DND-41 (cell line): ENCODE data around the gene C14orf119.

ENCODE experiments used
- ATAC-seq: fragments of 200-7000 bp; cut with Tn5 transposase; 3 replicates; pipeline ENCODE4 v1.9.1; 2021; ENCODE audit warnings: low read depth; ENCODE audit not compliant: insufficient read depth
- DNase-seq: peaks from one replicate; pipeline ENCODE4 v3.0.0-alpha.2; 2020
- H2AFZ ChIP-seq: 2 replicates; pipeline ENCODE4 v1.6.0; 2012; ENCODE audit warnings: low read depth, low read length
- H3K27ac ChIP-seq: 2 replicates; pipeline ENCODE4 v1.5.1; 2012; ENCODE audit warnings: low read length, inconsistent platforms
- H3K27me3 ChIP-seq: fragments of 200-600 bp; sonication (generic); 2 replicates; pipeline ENCODE4 v1.6.0; 2012; ENCODE audit warnings: low read length, mild to moderate bottlenecking, inconsistent platforms; ENCODE audit not compliant: insufficient read depth, poor library complexity
- H3K36me3 ChIP-seq: 2 replicates; pipeline ENCODE4 v1.5.1; 2012; ENCODE audit warnings: low read length, inconsistent platforms; ENCODE audit not compliant: insufficient read depth
- H3K4me1 ChIP-seq: 2 replicates; pipeline ENCODE4 v1.5.1; 2012; ENCODE audit warnings: mild to moderate bottlenecking, low read length; ENCODE audit not compliant: insufficient read depth
- H3K4me2 ChIP-seq: 2 replicates; pipeline ENCODE4 v1.6.0; 2012; ENCODE audit warnings: mild to moderate bottlenecking, moderate library complexity, low read length, inconsistent platforms; ENCODE audit not compliant: insufficient read depth
- H3K4me3 ChIP-seq, 2 experiments: fragments of 200-600 bp in 1 of 2; shearing (Covaris generic) in 1 of 2; 2 replicates each; pipeline ENCODE4 v1.5.1; 2012 to 2016; ENCODE audit warnings: inconsistent platforms in 2 of 2, low read length in 2 of 2, mild to moderate bottlenecking in 2 of 2, low read depth in 1 of 2, moderate library complexity in 1 of 2
- H3K79me2 ChIP-seq: 2 replicates; pipeline ENCODE4 v1.6.0; 2012; ENCODE audit warnings: low read length, inconsistent platforms; ENCODE audit not compliant: insufficient read depth
- H3K9ac ChIP-seq: 2 replicates; pipeline ENCODE4 v1.6.0; 2012; ENCODE audit warnings: low read depth, mild to moderate bottlenecking, inconsistent platforms, low read length, moderate library complexity
- H3K9me3 ChIP-seq: 2 replicates; pipeline ENCODE4 v1.5.1; 2012; ENCODE audit warnings: low read length, moderate library complexity, mild to moderate bottlenecking, inconsistent platforms; ENCODE audit not compliant: insufficient read depth, severe bottlenecking
- H4K20me1 ChIP-seq: 2 replicates; pipeline ENCODE4 v1.6.0; 2012; ENCODE audit warnings: low read length; ENCODE audit not compliant: insufficient read depth
- CTCF ChIP-seq: IDR thresholded peaks from 2 replicates; pipeline ENCODE4 v1.5.1; 2012; ENCODE audit warnings: borderline replicate concordance, low read length, moderate library complexity, mild to moderate bottlenecking; ENCODE audit not compliant: poor library complexity, severe bottlenecking; ENCODE audit errors: extremely low read depth
- EZH2 ChIP-seq: IDR thresholded peaks from 3 replicates; pipeline ENCODE4 v1.6.1; 2012; ENCODE audit warnings: borderline replicate concordance, low read depth, mild to moderate bottlenecking, moderate library complexity, low read length, inconsistent platforms; ENCODE audit not compliant: severe bottlenecking

The C14orf119 gene

GRCh38 chr14:23094666-23095195, 574 bp upstream of the C14orf119 start, which contains the start of gene ACIN1:
ACIN1 (minus strand) TSS chr14:23095136; CDS start chr14:23095112, 24 bp downstream.
- H3K4me1 ChIP-seq = peaks cover 32% of the 10 kb centered on the region
- peaks cover 81% of the 10 kb centered on the region for H3K79me2 ChIP-seq
- H3K36me3 ChIP-seq = peaks cover 52% of the 10 kb centered on the region
- H3K9me3 ChIP-seq = no peaks in the 10 kb centered on the region
- peak within 1 kb of the TSS; percentile 93 for H3K27ac ChIP-seq
- TF ChIP-seq EZH2 = no peak
- no peak for TF ChIP-seq CTCF
- peak within 1 kb of the TSS; percentile 92 for H2AFZ ChIP-seq
- DNase-seq = peak; percentile 87
- H3K27me3 ChIP-seq = no peaks in the 10 kb centered on the region
- H4K20me1 ChIP-seq = peaks cover 38% of the 10 kb centered on the region
- peak within 1 kb of the TSS; percentile 96 for H3K4me2 ChIP-seq
- peak within 1 kb of the TSS; percentile 86 for H3K9ac ChIP-seq
- peak within 1 kb of the TSS; percentile 82 to 88 for H3K4me3 ChIP-seq
- ATAC-seq = peak; percentile 51

DNA sequence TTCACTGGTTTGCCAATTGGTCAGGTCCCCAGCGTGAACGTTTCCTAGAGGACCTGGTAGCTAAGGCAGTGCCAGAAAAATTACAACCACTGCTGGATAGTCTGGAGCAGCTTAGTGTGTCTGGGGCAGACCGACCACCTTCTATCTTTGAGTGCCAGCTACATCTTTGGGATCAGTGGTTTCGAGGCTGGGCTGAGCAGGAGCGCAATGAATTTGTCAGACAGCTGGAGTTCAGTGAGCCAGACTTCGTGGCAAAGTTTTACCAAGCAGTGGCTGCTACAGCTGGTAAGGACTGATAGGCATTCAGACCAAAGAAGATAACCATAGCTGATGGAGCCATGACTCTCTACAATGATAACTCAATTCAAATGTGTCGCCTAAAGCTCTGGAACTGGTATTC, 2.5 kb downstream of the C14orf119 start:
- Histone ChIP-seq H3K9me3 (no peaks in the 10 kb centered on the region), H3K79me2 (peaks cover 52% of the 10 kb centered on the region), H2AFZ (no peak overlapping the region), H3K4me3 (no peak overlapping the region), H4K20me1 (peaks cover 24% of the 10 kb centered on the region), H3K4me2 (peak overlapping the region; percentile 62; the same call in 1 of the 2 replicates), H3K36me3 (peaks cover 22% of the 10 kb centered on the region), H3K4me1 (peaks cover 32% of the 10 kb centered on the region), H3K27me3 (no peaks in the 10 kb centered on the region), H3K27ac (no peak overlapping the region), H3K9ac (no peak overlapping the region)
- ATAC-seq (no peak), DNase-seq (no peak)
- TF ChIP-seq CTCF (no peak), EZH2 (no peak)

DNA sequence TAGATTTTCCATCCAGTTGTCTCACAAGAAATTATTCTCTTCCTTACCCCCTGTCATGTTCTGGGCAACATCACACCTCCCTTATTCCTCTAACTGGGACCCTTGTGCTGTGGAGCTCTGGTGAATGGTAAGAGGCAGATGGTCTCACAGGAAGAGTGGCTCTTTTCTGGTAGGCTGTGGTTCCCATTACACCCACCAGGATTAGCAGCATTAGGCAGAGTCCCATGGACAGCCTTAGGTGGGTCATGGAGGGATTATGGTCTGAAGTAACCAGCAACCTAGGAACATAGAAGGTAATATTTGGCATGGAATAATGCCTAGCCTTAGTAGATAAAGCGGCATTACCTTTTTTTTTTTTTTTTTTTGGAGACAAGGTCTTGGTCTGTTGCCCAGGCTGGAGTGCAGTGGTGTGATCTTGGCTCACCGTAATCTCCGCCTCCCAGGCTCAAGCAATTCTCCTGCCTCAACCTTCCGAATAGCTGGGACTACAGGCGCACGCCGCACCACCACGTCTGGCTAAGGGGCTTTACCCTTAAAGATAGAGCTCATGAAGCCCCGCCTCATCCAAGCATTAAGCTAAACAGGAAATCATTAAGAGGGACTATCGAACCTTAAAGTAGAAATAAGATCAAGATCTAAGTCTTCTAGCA, 4.0 kb downstream of the C14orf119 start:
- Histone ChIP-seq H3K9ac (no peak overlapping the region), H3K4me1 (peaks cover 17% of the 10 kb centered on the region), H2AFZ (no peak overlapping the region), H4K20me1 (peaks cover 10% of the 10 kb centered on the region), H3K4me2 (no peak overlapping the region), H3K4me3 (no peak overlapping the region), H3K27me3 (peaks cover 8% of the 10 kb centered on the region), H3K79me2 (peaks cover 37% of the 10 kb centered on the region), H3K9me3 (no peaks in the 10 kb centered on the region), H3K27ac (no peak overlapping the region), H3K36me3 (peaks cover 13% of the 10 kb centered on the region)
- ATAC-seq (no peak), DNase-seq (no peak)
- no peak for TF ChIP-seq CTCF
- no peak for TF ChIP-seq EZH2
